K562 (cell line): ENCODE results near the gene PPP6R1. TPM values are rescaled to one million over a fixed set of nuclear protein-coding genes. Genes with fewer than 3 reads are reported as not detected.
A peak's percentile ranks its signal among the peaks of the same experiment; 100 is the strongest.

Experiments used
- ARID1B ChIP-seq: fragments of 450-650 bp; IDR thresholded peaks from 2 replicates; pipeline ENCODE4 v1.6.1; 2016; ENCODE audit warnings: antibody characterized with exemption, mild to moderate bottlenecking, inconsistent platforms
- CCAR2 ChIP-seq: fragments of 200-400 bp; formaldehyde crosslinking; IDR thresholded peaks from 2 replicates; pipeline ENCODE4 v1.6.1; 2017; ENCODE audit warnings: mild to moderate bottlenecking, low read depth, low read length
- IFI16 ChIP-seq: fragments of 250-450 bp; sonication (Bioruptor Pico); IDR thresholded peaks from 2 replicates; pipeline ENCODE4 v2.1.2; 2022; ENCODE audit warnings: mild to moderate bottlenecking, inconsistent platforms
- KDM5B ChIP-seq: fragments of 200-600 bp; sonication (generic); IDR thresholded peaks from 2 replicates; pipeline ENCODE4 v1.6.1; 2012; ENCODE audit warnings: low read depth, mild to moderate bottlenecking, moderate library complexity, low read length, control low read depth, inconsistent platforms; ENCODE audit not compliant: insufficient replicate concordance
- MBD1 ChIP-seq: fragments of 250-450 bp; sonication (Bioruptor Pico); IDR thresholded peaks from 2 replicates; pipeline ENCODE4 v1.8.0; 2022; ENCODE audit warnings: inconsistent platforms
- MEF2A ChIP-seq: IDR thresholded peaks from 2 replicates; pipeline ENCODE4 v1.6.1; 2011; ENCODE audit warnings: low read depth, mild to moderate bottlenecking, low read length, moderate library complexity; ENCODE audit not compliant: control insufficient read depth
- MTA1 ChIP-seq: fragments of 450-650 bp; IDR thresholded peaks from 2 replicates; pipeline ENCODE4 v1.6.1; 2017; ENCODE audit warnings: borderline replicate concordance
- NELFE ChIP-seq: IDR thresholded peaks from 2 replicates; pipeline ENCODE4 v1.6.1; 2011; ENCODE audit warnings: mild to moderate bottlenecking; ENCODE audit not compliant: insufficient read depth, insufficient read length
- NR2C2 ChIP-seq, 2 experiments: fragments of 200-800 bp in 1 of 2; sonication (Bioruptor generic) in 1 of 2; sonication (generic) in 1 of 2; formaldehyde crosslinking in 1 of 2; IDR thresholded peaks; 2 replicates each; pipeline versions ENCODE4 v1.6.1 to v1.8.0; 2016 to 2022; ENCODE audit warnings: mild to moderate bottlenecking in 1 of 2, missing compliant biosample characterization in 1 of 2, missing genetic modification characterization in 1 of 2, missing genetic modification reagents in 1 of 2
- PHTF2 ChIP-seq: fragments of 250-450 bp; sonication (Bioruptor Pico); IDR thresholded peaks from 2 replicates; pipeline ENCODE4 v1.5.0; 2021; ENCODE audit warnings: mild to moderate bottlenecking
- RREB1 ChIP-seq: fragments of 250-450 bp; sonication (Bioruptor Pico); IDR thresholded peaks from 2 replicates; pipeline ENCODE4 v1.4.0; 2020
- SMAD4 ChIP-seq: fragments of 250-450 bp; sonication (Bioruptor Pico); conservative IDR thresholded peaks from 2 replicates; pipeline ENCODE4 v1.8.0; 2021; ENCODE audit warnings: inconsistent platforms, mild to moderate bottlenecking, moderate library complexity
- TAL1 ChIP-seq: fragments of 450-650 bp; IDR thresholded peaks from 2 replicates; pipeline ENCODE4 v1.6.1; 2016; ENCODE audit warnings: mild to moderate bottlenecking
- TBP ChIP-seq: optimal IDR thresholded peaks from 2 replicates; pipeline ENCODE3; 2011; ENCODE audit warnings: low read depth, low read length, improper control_type of control experiment
- ZNF133 ChIP-seq: fragments of 250-450 bp; sonication (Bioruptor Pico); IDR thresholded peaks from 2 replicates; pipeline ENCODE4 v1.4.0; 2020; ENCODE audit warnings: mild to moderate bottlenecking
- polyA plus RNA-seq, 8 experiments: library from polyadenylated mRNA; depleted of rRNA in 4 of 8; stranded (reverse) in 5 of 8; unstranded in 3 of 8; fragments of >200 nt; fragmentation: Nextera tagmentation in 2 of 8; fragmentation: Illumina TruSeq in 1 of 8; extraction: Ambion mirVana in 2 of 8; extraction: Trizol in 1 of 8; gene quantifications; 2 replicates each; pipeline versions ENCODE4 v1.2.1 to v1.2.3, GENCODE V29; 2011 to 2014; ENCODE audit warnings: inconsistent platforms in 1 of 8, missing spikeins in 1 of 8
- total RNA-seq, 7 experiments: library from RNA; depleted of rRNA in 6 of 7; stranded (reverse); fragments of >200 nt in 6 of 7; fragmentation: Illumina TruSeq in 2 of 7; extraction: Trizol in 2 of 7; gene quantifications; 2 replicates each; pipeline versions ENCODE4 v1.2.1 to v1.2.3, GENCODE V29; 2011 to 2021; ENCODE audit warnings: low replicate concordance in 1 of 7
- TF ChIP-seq, protein P1 (sequence below): fragments of 450-650 bp; formaldehyde crosslinking; IDR thresholded peaks from 2 replicates; pipeline ENCODE4 v1.4.0; 2020; ENCODE audit warnings: mild to moderate bottlenecking, moderate library complexity

The PPP6R1 gene
- total and polyA plus RNA-seq, 9 of the 15 experiments (the other 6 are each of a cell fraction or from before 2014, with no cell fraction given) = 0.48 to 135 (median 37.2) TPM

DNA sequence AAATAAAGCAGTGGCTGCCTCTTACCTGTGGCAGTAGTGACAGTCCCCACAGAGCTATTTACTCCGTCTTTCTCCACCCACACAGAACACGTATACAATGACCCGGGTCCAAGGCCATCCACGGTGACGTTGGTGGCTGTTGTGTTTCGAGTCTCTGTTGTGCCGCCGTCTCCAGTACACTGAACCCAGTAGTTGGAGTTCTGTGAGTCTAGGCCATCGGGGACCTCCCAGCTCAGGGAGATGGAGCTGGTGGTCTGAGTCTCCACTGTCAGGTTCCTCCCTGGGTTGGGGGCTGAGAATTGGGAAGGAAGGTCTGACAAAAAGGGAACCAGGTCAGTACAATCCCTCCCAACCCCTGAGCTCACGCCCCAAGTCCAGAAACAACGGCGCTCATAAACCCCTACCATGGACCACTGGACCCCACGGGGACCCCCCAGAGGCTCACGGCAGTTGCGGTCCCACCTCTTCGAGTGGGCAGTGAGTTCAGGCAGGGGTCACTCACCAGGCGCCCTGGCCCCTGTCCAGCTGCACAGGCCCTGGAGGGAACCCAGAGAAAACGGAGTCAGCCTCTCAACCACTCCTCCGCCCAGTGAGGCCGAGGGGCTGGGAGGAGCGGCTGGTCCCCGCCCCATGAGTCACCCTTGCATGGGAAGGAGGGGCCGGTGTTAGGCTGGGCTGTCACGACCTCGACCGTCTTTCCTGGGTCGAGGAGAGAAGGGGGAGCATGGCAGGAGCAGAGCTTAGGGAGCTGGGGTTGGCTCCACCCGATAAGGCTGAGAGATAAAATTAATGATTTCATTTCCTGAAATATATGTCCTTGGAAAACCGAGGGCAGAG, 51.9 kb downstream of the PPP6R1 start (continued):
- TF ChIP-seq MTA1 (no peak), IFI16 (CRISPR knock-in tag) (no peak), PHTF2 (CRISPR knock-in tag) (no peak), TAL1 (peak; percentile 24; the same call in 1 of the 2 replicates), RREB1 (CRISPR knock-in tag) (no peak), TBP (peak; percentile 89), KDM5B (no peak), SMAD4 (CRISPR knock-in tag) (peak; percentile 57), CCAR2 (no peak), NR2C2 (CRISPR knock-in tag; IDR thresholded peaks at IDR 0.05) (0 out of 2 replicates have a peak, but pooled peaks have one; percentile 43), NR2C2 (tag; IDR thresholded peaks at IDR 0.05) (peak; percentile 77), NELFE (no peak), MEF2A (no peak), ZNF133 (CRISPR knock-in tag) (no peak), MBD1 (CRISPR knock-in tag) (no peak), ARID1B (peak; percentile 85)
- TF ChIP-seq, protein P1, sequence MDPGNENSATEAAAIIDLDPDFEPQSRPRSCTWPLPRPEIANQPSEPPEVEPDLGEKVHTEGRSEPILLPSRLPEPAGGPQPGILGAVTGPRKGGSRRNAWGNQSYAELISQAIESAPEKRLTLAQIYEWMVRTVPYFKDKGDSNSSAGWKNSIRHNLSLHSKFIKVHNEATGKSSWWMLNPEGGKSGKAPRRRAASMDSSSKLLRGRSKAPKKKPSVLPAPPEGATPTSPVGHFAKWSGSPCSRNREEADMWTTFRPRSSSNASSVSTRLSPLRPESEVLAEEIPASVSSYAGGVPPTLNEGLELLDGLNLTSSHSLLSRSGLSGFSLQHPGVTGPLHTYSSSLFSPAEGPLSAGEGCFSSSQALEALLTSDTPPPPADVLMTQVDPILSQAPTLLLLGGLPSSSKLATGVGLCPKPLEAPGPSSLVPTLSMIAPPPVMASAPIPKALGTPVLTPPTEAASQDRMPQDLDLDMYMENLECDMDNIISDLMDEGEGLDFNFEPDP (CRISPR knock-in tag) = no peak
